GM21526 (cell line): ENCODE results near the gene NRG4.
"Not testable (repeated sequence)": the region's sequence is repeated elsewhere in the genome, so short reads cannot be mapped to it uniquely, and the experiment has no call there.

Experiments
- ATAC-seq: cut with Tn5 transposase; IDR thresholded peaks from one replicate; pipeline ENCODE4 v1.9.1; 2021; ENCODE audit warnings: moderate library complexity; ENCODE audit not compliant: unreplicated experiment, low FRiP score

The NRG4 gene, protein sequence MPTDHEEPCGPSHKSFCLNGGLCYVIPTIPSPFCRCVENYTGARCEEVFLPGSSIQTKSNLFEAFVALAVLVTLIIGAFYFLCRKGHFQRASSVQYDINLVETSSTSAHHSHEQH

GRCh38 chr15:76011627-76012551 is at the start of gene NRG4:
Gene NRG4, minus strand, starts transcription at chr15:76012424. Its CDS starts 1,194 bp downstream, at chr15:76011230.
- ATAC-seq = no peak

DNA sequence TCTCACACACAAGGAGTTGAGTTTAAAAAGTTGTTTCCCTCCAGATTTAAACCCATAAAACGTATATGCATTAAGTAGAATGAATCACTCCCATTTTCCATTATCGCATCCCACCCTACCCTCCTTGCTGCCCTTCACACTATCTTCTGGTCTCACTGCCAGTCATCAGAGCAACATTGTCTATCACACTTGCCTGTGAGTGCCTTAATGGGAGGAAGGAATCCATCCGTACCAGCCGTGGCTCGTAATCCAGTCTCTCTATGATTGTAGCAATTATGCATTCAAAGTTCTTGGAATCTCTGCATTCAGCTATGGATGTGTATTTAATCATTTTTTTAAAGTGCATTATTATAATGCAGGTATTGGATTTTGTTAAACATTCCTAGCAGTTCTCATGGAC is 49.5 kb upstream of the NRG4 start:
- ATAC-seq = no peak

DNA sequence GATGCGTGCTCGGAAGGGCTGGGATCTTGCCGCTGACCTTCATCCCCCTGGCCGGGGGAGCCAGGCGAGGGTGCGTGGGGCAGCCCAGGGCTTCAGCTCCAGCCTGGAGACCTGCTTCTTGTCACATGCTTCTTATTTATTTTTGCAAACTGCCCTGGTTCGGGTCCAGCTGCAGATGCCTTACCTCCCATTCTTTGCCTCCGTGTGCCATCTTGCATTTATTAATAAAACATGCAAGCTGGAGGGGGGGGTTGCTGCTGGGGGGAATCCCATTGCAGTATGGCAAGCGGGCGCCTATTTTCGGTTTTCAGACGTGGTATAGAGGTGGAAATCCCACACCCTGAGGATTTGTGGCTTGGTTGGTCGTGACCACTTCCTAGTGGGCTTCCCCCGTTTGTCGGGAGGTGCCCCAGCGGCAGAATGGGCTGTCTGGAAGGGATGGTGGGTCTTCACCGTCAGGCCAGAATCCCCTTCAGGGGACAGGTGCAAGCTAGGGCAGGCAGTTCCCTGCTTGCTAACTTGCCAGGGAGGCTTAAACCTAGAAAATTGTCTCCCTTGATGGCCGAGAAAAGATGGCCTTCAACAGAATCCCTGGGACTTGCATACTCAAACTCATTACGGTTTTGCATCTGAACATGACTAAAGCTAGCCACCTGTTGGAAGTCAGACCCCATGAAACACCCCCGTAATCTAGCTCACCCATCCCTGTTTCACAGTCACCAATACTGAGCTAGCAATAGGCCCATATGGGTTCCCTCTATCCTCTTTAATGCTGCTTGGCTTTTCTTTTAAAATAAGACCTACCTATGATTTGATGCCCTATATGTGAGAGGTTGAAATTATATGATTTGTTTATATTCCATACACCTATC is 48.1 kb upstream of the NRG4 start:
- ATAC-seq = no peak

- no peak for ATAC-seq
These were observed 47.3 kb upstream of the NRG4 start, which contains the start of gene TMEM266 for GRCh38 chr15:76059320-76060117. Gene TMEM266, plus strand, starts transcription at chr15:76059985. Its CDS starts 74,279 bp downstream, at chr15:76134264.

DNA sequence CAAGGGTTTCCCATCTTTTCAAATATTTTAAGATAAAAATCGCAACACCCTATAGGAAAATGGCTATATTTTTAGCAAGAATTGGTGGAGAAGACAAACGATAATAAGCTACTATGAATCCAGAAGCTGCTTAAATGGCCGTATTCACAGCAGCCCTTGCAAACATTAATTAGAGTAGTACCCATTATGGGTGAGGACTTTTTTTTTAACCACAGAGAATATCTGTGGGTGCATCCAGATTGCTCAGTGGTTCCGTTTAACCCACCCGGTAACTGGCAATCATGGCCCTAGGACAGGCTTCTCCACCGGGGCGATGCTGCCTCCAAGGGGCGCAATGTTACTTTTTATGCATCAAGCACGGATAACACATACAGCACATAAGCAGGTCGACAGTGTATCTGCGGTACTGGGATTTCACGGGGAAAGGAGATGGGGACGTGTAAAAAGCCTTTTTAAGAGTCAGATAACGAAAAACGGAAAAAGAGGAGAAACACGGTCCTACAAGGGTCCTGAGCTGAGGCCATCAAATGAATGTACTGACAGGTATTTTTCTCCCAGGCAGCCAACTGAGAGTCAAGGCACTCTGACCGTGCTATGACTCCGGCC is 46.6 kb upstream of the NRG4 start:
- ATAC-seq = no peak

GRCh38 chr15:76057332-76058000 is 45.2 kb upstream of the NRG4 start:
- peak; percentile 23 for ATAC-seq

DNA sequence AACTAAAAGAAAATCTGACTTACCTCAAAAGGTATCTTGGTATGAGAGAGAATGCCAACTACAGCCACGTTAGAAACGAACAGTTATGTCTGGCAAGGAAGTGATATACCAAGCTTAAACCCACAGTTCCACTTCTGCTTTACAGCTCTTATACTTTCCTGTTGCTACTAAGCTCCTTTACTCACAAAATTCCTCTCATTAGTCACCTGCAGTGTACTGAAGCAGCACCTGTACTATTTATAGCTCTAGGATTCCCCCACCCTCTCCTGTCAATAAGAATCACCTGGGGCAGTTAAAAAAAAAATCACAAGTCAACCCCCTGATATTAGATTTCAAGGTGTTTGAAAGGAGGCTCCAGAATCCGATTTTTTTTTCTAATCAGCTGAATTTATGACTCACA is 44.7 kb upstream of the NRG4 start:
- ATAC-seq = peak; percentile 61

GRCh38 chr15:76054201-76054600 is 42.0 kb upstream of the NRG4 start:
- not testable (repeated sequence) for ATAC-seq

GRCh38 chr15:76038512-76038911 is 26.3 kb upstream of the NRG4 start:
- no peak for ATAC-seq

DNA sequence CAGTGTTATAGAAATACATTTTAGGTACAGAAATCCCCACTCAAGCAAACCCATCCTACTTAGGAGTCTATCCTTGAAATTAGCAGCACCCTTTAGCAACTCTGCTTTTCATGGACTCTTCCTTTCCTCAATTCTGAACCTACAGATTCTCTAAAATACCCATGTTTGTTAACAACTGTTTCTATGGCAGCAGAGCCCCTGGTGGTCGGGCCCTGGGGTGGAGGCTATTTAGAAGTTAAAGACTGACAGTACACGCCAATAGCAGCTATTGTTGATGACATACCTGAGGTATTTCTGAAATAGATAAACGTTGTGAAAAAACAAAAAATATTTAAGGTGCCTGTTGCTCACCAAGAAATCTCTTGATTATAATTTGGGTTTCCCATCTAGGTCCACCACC is 23.4 kb upstream of the NRG4 start:
- no peak for ATAC-seq

DNA sequence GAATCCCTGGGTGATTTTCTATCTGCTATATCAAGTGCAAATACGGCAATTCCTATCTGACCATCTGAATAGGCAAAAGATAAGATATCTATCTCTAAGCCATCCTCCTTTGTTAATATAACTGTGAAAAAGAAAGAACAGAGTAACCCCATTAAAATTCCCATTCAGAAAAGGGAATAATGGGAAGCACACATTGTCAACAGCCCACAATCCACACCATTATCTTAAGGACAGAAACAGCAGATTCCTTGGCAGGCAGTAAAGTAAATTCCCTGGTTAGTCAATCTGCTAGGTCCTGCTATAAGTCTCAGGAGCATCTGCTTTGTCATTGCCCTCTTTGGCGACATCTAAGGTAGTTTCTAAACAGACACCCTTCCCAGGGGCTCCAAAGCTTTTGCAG is 21.9 kb upstream of the NRG4 start:
- no peak for ATAC-seq

DNA sequence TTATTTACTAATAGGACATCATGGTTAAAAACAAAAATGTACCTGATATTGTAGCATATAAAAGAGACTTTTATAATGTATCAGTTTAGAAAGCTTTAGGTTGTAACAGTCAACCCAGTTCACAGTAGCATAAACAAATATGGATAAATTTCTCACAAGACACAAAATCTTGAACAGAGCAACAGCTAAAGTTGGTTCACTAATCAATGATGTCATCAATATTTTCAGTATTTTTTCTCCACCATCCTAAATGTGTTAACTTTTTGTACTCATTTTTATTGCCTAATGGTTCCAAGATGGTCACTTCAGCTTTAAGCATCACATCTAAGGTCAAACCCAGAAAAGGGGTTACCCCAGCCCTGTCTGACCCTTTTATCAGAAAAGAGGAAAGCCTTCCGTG is 21.2 kb upstream of the NRG4 start:
- no peak for ATAC-seq

GRCh38 chr15:76032046-76032445 is 19.8 kb upstream of the NRG4 start:
- no peak for ATAC-seq

DNA sequence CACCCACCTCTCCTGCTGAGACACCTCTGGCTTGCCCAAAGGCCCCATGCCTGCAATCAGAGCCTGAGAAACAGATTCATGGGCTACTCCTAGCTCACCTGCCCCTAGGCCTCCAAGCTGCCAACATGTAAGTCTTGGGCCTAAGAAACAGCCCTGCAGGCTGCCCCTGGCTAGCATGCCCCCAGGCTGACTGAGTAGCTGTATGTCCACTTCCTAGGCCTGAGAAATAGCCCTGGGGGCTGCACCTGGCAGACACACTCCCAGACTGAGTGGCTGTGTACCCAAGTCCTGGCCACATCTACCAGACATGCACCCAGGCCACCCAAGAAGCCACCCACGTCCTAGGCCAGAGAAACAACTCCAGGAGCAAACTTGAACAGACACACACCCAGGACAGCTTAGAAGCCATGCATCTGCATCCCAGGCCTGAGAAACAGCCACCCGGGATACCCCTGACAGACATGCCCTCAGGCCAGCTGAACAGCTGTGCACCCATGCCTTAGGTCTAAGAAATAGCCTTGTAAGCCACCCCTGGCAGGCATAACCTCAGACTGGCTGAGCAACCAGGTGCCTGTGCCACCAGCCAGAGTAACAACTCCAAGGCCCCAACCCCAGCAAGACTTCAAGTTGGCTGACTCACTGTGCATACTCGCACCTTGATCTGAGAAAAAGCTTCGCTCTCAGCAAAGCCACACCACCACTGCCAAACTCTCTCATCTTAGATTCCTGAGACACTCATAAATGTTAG is 12.0 kb upstream of the NRG4 start:
- ATAC-seq = no peak

- not testable (repeated sequence) for ATAC-seq
These were observed 1.2 kb upstream of the NRG4 start for GRCh38 chr15:76013470-76013869.

- no peak for ATAC-seq
These were observed 1.6 kb downstream of the NRG4 start for GRCh38 chr15:76010613-76011012.

GRCh38 chr15:76006136-76006778 is 6.0 kb downstream of the NRG4 start:
- no peak for ATAC-seq

- no peak for ATAC-seq
These were observed 8.9 kb downstream of the NRG4 start for GRCh38 chr15:76003364-76003763.
